Brain microvascular endothelial cell (primary cell): ENCODE results near the gene VTI1A.

Experiments
- DNase-seq: peaks from one replicate; pipeline ENCODE4 v3.0.0-alpha.2; 2020
- H3K27ac ChIP-seq: fragments of 250-450 bp; sonication (Bioruptor Pico); 2 replicates; pipeline ENCODE4 v1.5.1; 2020; ENCODE audit warnings: mild to moderate bottlenecking, moderate library complexity
- H3K27me3 ChIP-seq: fragments of 250-450 bp; sonication (Bioruptor Pico); replicated peaks from 2 replicates; pipeline ENCODE4 v1.5.1; 2020; ENCODE audit warnings: mild to moderate bottlenecking
- H3K36me3 ChIP-seq: fragments of 250-450 bp; sonication (Bioruptor Pico); replicated peaks from 2 replicates; pipeline ENCODE4 v1.5.1; 2020; ENCODE audit warnings: mild to moderate bottlenecking
- H3K4me3 ChIP-seq: 2 replicates; pipeline ENCODE4 v1.5.1; 2011; ENCODE audit warnings: low read depth, mild to moderate bottlenecking, control low read depth, low read length, moderate library complexity
- CTCF ChIP-seq: IDR thresholded peaks from 2 replicates; pipeline ENCODE4 v1.5.1; 2011; ENCODE audit warnings: low read depth, mild to moderate bottlenecking, moderate library complexity, low read length, control low read depth, inconsistent platforms; ENCODE audit errors: missing control alignments
- in situ Hi-C: cut with HindIII; loops from 2 replicates; pipeline ENCODE4 v1.10.0; 2017; ENCODE audit warnings: low sequenced_read_pairs, low pct_ligation_motif_present

VTI1A gene

GRCh38 chr10:112698133-112698817 lies 251.3 kb downstream of the VTI1A start:
- Histone ChIP-seq H3K27me3 (no peaks in the 10 kb centered on the region), H3K4me3 (no peak overlapping the region), H3K27ac (no peak overlapping the region), H3K36me3 (no peaks in the 10 kb centered on the region)
- TF ChIP-seq CTCF: no peak
- no peak for DNase-seq
- in situ Hi-C loops: no loop called here

- Histone ChIP-seq H3K27me3 (no peaks in the 10 kb centered on the region), H3K36me3 (no peaks in the 10 kb centered on the region), H3K4me3 (no peak overlapping the region), H3K27ac (no peak overlapping the region)
- DNase-seq: no peak
- in situ Hi-C loops: no loop called here
- no peak for TF ChIP-seq CTCF
These were observed 251.8 kb downstream of the VTI1A start for GRCh38 chr10:112698818-112699164.

GRCh38 chr10:112700215-112700671 lies 253.2 kb downstream of the VTI1A start:
- H3K4me3 ChIP-seq: no peak overlapping the region
- DNase-seq: no peak
- no peak overlapping the region for H3K27ac ChIP-seq
- no peaks in the 10 kb centered on the region for H3K27me3 ChIP-seq
- in situ Hi-C loops: no loop called here
- no peaks in the 10 kb centered on the region for H3K36me3 ChIP-seq
- TF ChIP-seq CTCF: no peak

GRCh38 chr10:112701211-112701877 lies 254.3 kb downstream of the VTI1A start:
- in situ Hi-C loops: no loop called here
- TF ChIP-seq CTCF: no peak
- Histone ChIP-seq H3K27ac (no peak overlapping the region), H3K36me3 (no peaks in the 10 kb centered on the region), H3K4me3 (no peak overlapping the region), H3K27me3 (no peaks in the 10 kb centered on the region)
- no peak for DNase-seq

GRCh38 chr10:112701878-112702255 lies 254.9 kb downstream of the VTI1A start:
- no peak for TF ChIP-seq CTCF
- no peaks in the 10 kb centered on the region for H3K36me3 ChIP-seq
- H3K27me3 ChIP-seq: no peaks in the 10 kb centered on the region
- in situ Hi-C loops: no loop called here
- DNase-seq: no peak
- no peak overlapping the region for H3K4me3 ChIP-seq
- no peak overlapping the region for H3K27ac ChIP-seq

GRCh38 chr10:112706577-112706976 lies 259.6 kb downstream of the VTI1A start:
- DNase-seq: no peak
- Histone ChIP-seq H3K27ac (no peak overlapping the region), H3K27me3 (no peaks in the 10 kb centered on the region), H3K36me3 (no peaks in the 10 kb centered on the region), H3K4me3 (no peak overlapping the region)
- TF ChIP-seq CTCF: no peak
- in situ Hi-C loops: no loop called here
